ENCODE data around the gene HAUS6.
"Not testable (repeated sequence)": the region's sequence is repeated elsewhere in the genome, so short reads cannot be mapped to it uniquely, and the experiment has no call there.

HAUS6 gene

DNA sequence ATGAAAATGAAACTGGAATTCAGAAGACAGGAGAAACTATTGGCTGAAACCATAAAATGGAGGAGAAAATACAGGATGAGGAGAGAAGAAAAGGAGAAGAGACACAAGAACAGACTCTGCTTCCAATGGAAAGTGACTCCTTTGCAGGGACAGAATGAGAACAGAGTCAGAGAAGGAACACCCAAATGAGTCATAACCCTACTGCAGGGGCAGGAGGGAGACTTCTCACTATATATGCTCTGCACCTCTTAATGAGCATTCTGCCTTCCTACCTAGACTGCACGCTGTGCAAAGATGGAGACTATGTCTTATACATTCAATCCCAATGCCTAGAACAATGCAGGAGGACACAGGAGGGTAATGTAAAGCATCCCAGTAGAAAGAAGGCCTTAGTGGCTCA is 71.8 kb downstream of the HAUS6 start:
- no peak for DNase-seq

DNA sequence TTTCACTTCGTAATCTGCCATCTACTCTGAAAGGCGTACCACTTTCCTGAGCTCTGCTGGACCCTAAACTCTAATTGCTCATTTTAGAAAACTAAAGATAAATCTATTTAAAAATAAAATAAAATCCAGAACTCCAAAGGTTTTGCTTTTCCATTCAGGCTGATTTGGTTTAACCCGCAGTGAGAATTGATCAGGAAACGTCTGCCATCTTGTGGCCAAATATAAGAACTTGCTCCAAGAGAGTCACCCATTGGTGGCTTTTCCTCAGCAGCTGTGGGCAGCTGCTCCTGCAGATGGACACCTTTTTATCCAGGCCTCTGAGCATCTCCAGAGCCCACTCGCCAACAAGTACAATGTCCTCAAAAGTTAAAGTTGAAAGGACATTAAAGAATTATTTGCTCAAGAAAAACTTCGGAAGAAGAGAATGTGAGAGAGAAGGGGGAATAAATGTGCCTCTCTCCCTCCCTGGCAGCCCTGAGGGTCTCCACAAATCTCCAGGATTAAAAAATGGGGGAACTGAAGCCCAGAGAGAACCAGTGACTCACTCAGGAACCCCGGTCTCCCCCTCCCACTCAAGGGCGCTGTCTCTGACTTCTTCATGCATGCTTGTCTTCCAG is 73.8 kb downstream of the HAUS6 start:
- no peak for DNase-seq

DNA sequence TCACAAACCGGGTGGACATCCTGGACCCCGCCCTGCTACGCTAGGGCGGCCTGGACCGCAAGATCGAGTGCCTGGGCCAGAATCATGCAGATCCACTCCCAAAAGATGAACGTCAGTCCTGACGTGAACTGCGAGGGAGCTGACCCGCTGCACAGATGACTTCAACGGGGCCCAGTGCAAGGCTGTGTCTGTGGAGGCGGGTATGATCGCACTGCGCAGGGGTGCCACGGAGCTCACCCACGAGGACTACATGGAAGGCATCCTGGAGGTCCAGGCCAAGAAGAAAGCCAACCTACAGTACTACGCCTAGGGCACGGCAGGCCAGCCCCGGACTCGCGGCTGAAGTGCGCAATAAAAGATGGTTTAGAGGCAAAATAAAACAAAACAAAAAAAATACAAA is 74.9 kb downstream of the HAUS6 start:
- DNase-seq = no peak

DNA sequence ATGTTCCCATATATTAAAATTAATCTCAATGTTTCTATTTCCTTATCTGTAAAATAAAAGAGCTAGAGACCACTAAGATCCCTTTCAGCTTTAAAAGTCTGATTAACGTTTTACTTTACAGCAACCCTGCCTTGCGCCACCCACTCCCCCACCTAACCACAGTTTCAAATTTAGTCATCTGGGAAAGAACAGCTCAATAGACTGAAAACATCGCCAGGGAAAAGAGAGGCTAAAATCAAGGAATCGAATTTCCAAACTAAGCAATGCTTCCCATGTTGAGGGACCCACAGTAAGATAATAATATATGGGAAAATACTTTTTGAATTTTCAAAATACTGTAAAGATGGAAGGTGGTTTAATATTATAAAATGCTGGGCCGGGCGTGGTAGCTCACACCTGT is 76.3 kb downstream of the HAUS6 start:
- DNase-seq = no peak

GRCh38 chr9:19023078-19023477 is 79.6 kb downstream of the HAUS6 start:
- no peak for DNase-seq

GRCh38 chr9:19022206-19022605 is 80.5 kb downstream of the HAUS6 start:
- no peak for DNase-seq

GRCh38 chr9:19021649-19022048 is 81.1 kb downstream of the HAUS6 start:
- DNase-seq = not testable (repeated sequence)

DNA sequence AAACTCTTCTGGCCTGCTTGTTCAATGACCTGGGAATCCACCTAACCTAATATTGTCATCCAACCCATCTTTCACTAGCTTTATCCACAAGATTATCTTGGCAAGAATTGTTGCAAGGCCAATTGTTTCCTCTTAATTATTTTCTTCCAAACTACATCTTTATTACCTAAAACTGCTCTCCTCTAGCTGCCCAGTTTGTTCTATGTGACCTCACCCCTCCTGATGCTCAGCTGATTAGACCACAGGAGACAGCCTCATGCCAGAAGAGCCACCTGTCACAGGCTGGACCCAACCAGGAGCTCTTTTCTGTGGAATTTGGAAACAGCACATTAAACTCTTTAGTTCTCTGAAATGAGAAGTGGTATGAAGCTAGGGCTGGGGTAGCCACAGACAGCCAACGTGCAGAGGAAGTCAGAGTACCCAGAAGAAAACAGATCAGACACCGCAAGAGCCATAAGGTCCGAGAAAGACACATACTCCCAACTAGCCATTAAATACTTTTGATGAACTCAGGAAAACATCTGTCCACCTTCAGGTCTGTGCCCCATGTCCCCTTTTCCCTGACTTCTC is 81.7 kb downstream of the HAUS6 start:
- DNase-seq = no peak

- DNase-seq = no peak
Observed at GRCh38 chr9:19018201-19018600, 84.5 kb downstream of the HAUS6 start.

DNA sequence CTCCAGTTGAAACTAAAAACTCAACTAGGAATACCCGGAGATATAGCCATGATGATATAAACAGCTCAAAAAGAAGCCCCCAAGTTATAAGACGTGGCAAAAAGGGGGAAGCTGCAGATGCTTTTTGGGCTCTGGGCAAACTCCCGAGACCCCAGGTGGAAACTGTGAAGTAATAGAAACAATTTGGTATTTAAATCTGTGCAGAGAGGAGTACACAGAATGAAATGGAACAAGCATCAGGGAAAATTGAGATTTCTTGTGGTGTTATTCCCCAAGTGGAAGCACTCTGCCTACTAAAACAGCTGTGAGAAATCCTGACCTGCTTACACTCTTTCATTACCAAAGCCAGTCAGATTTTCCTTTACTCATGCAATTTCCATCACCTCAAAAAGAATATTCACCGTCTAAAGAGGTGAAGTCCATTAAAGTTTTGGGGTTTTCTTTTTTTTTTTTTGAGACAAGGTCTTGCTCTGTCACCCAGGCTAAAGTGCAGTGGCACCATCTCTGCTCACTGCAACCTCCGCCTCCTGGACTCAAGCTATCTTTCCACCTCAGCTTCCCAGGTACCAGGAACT is 93.2 kb downstream of the HAUS6 start:
- DNase-seq = no peak

Data from T-helper 9 cell (primary cell).